HG03558 (cell line): ENCODE data around the gene ARHGEF3.

Experiments used
- ATAC-seq: cut with Tn5 transposase; IDR thresholded peaks from one replicate; pipeline ENCODE4 v1.9.1; 2021; ENCODE audit warnings: moderate number of reproducible peaks; ENCODE audit not compliant: unreplicated experiment; ENCODE audit errors: extremely low read depth

Gene ARHGEF3

GRCh38 chr3:56799251-56799882, 2.4 kb downstream of the ARHGEF3 start:
- no peak for ATAC-seq

GRCh38 chr3:56796996-56797395, 4.8 kb downstream of the ARHGEF3 start:
- ATAC-seq: no peak

- ATAC-seq: no peak
Observed at GRCh38 chr3:56796202-56796601, 5.5 kb downstream of the ARHGEF3 start.

- no peak for ATAC-seq
Observed at GRCh38 chr3:56795829-56796185, 5.9 kb downstream of the ARHGEF3 start.

GRCh38 chr3:56795097-56795828, 6.5 kb downstream of the ARHGEF3 start:
- ATAC-seq: no peak

- ATAC-seq: no peak
Observed at GRCh38 chr3:56792193-56792592, 9.6 kb downstream of the ARHGEF3 start.

- no peak for ATAC-seq
Observed at GRCh38 chr3:56790016-56790821, 11.5 kb downstream of the ARHGEF3 start.

- ATAC-seq: no peak
Observed at GRCh38 chr3:56789076-56789475, 12.7 kb downstream of the ARHGEF3 start.

GRCh38 chr3:56788521-56788920, 13.2 kb downstream of the ARHGEF3 start:
- ATAC-seq: no peak

- ATAC-seq: no peak
Observed at GRCh38 chr3:56787784-56788256, 13.9 kb downstream of the ARHGEF3 start.

GRCh38 chr3:56787258-56787775, 14.4 kb downstream of the ARHGEF3 start:
- ATAC-seq: no peak

- no peak for ATAC-seq
Observed at GRCh38 chr3:56785499-56785898, 16.2 kb downstream of the ARHGEF3 start.

GRCh38 chr3:56784448-56785001, 17.2 kb downstream of the ARHGEF3 start:
- no peak for ATAC-seq

GRCh38 chr3:56783644-56784447, 17.9 kb downstream of the ARHGEF3 start:
- peak; percentile 85 for ATAC-seq

- no peak for ATAC-seq
Observed at GRCh38 chr3:56782906-56783305, 18.8 kb downstream of the ARHGEF3 start.

- no peak for ATAC-seq
Observed at GRCh38 chr3:56782215-56782614, 19.5 kb downstream of the ARHGEF3 start.

GRCh38 chr3:56781762-56782161, 20.0 kb downstream of the ARHGEF3 start:
- ATAC-seq: no peak

- no peak for ATAC-seq
Observed at GRCh38 chr3:56780936-56781335, 20.8 kb downstream of the ARHGEF3 start.

GRCh38 chr3:56778893-56779292, 22.9 kb downstream of the ARHGEF3 start:
- no peak for ATAC-seq

- no peak for ATAC-seq
Observed at GRCh38 chr3:56776556-56776950, 25.2 kb downstream of the ARHGEF3 start.
